GM19467 (cell line): ENCODE data around the gene RASL11B.

ENCODE experiments used
- ATAC-seq: cut with Tn5 transposase; IDR thresholded peaks from one replicate; pipeline ENCODE4 v1.9.1; 2021; ENCODE audit warnings: mild to moderate bottlenecking, moderate library complexity; ENCODE audit not compliant: unreplicated experiment

The RASL11B gene

DNA sequence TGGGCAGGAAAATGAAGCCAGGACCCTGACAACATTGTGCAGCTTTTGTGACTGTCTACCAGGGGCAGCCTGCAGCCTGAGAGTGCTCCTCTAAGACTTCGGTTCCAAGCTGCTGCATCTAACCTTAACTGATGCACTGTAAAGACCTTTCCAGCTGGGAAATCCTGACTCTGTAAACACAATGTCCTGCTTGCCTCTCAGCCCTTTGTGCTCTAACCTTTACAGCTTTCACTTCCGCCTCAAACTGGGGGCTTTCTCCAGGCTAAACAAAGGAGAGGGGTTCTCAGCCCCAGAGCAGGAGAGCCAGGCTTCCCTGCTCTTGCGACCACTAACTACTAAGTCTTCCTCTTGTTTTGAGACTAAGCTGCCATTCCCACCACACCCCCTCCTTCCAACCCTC is 19.3 kb upstream of the RASL11B start:
- ATAC-seq, result no peak

DNA sequence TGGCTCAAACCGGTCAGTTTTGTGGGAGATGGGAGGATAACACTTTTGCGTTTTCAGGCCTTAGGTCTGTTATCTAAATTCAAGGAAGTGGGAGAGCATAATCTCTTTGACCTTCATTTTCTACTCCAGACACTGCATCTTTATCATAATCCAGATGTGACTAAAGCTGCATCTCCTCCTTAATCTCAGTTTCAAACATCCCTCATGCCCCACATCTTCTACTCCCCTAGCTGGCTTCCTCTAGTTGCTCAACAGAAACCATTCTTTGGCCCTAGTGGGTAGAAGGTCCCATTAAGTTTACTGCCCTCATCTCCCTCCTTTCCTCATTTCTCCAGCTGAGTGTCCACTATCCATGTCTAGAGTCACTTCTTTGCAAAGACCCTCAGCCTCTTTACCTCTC is 18.8 kb upstream of the RASL11B start:
- ATAC-seq, result no peak

DNA sequence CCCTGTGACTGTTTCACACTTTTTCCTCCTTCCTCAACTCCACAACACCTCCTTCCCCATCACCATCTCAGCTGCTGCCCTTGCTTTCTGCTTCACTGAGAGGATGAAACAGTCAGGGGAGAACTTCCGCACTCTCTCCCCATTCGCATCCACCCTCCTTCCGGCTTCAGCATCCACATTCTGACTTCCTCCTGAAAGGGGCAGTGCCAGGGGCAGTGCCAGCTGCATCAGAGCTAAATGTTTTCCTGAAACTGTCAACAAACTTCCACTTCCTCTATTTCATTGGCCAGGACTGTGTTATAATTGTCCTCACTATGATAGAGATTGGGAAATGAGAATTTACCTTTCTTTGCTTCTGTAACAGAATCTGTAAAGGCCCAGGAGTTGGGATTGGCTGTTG is 18.2 kb upstream of the RASL11B start:
- no peak for ATAC-seq

DNA sequence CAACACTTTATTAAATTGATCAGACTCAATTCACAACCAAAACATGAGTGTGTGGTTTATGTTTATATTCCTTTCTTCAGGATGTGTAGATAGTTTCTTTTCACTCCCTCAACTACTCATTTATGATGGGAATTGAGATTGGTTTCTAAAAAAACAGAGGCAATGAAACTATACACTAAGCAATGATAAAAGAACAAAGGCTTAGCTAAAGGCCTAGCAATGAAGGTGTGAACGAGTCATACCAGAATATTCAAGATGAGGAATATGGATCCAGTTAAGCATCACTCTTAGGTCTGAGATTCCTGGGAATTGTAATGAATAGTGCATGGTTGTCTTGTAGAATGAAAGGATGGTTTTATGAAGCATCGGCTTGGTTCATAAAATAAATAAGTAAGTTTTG is 17.5 kb upstream of the RASL11B start:
- ATAC-seq, result no peak

DNA sequence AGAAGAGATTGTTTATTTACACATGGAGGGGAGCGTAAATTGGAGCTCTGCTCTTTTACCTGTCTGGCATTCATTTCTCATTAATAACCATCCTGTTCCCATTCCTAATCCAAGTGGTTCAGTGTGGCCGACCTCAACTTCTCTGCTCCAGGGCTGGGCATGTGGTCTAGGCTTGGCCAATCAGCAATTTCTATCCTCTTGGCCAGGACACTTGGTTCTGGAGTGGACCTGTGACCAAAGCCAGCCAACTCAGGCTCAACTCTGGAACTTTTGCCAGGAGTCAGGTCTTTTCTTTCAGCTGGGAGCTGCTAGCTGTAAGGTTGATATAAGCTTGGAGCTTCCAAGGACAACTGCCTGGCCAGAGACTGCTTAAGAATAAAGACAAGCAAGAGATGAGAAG is 15.6 kb upstream of the RASL11B start:
- ATAC-seq, result no peak

DNA sequence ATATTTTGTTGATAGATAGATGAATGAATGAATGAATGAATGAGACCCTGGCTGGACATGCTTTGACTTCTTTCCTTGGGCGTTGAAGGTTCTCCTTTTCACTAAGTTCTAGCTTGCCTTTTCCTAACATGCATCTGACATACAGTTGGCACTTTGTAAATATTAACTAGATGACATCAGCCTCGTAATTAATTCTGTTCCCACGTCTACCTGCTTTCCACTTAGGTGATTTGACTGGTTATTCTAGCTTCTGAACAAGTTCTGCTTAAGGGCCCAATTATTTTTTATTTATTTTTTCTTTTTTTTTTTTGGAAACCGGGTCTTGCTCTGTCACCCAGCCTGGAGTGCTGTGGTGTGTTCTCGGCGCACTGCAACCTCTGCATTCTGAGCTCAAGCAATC is 13.9 kb upstream of the RASL11B start:
- no peak for ATAC-seq

DNA sequence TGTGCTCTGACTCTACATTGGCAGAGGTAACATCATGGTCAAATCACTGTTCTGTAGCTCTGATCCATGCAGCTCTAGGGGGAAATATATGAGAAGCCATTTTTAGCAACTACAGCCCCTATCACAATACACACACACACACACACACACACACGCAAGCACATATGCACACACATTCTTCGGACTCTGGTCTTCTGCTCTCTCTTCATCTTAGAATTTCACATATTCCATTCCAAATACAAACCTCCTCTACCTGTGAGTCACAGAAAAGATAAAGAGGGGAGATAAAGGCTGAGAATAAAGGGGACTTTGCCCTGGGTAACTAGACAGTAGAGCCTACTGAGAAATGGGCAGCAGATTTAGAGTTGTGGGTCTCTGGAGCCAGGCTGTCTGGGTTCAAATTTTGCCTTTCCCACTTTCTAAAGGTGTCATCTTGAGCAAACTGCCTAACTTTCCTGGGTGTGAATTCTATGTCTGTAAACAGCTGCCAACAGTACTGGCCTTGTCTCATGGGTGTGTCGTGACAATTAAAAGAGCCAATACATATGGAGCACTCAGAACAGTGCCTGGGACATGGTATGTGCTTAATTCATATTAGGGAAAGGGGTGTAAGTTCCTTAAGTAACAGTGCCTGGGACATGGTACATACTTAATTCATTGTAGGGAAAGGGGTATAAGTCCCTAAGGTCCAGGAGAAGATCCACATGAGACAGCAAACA is 11.6 kb upstream of the RASL11B start:
- no peak for ATAC-seq

DNA sequence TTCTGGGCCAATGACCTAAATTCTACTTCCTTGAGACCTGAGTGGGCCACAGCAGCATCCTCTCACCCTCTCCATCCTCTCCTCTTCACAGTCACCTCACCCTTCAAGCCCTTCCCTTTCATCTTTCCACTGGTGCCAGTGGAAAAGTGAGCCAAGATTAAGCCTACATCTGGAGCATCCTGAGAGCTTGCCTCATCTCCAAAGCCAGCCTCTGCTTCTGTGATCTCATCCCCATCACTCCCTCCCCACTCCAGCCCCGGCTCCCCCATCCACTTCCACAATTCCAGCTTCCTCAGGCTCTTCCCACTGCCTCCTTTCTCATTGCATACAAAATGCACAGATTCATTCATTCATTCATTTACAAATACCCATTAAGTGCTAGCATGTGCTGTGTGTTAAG is 10.1 kb upstream of the RASL11B start:
- ATAC-seq, result no peak

DNA sequence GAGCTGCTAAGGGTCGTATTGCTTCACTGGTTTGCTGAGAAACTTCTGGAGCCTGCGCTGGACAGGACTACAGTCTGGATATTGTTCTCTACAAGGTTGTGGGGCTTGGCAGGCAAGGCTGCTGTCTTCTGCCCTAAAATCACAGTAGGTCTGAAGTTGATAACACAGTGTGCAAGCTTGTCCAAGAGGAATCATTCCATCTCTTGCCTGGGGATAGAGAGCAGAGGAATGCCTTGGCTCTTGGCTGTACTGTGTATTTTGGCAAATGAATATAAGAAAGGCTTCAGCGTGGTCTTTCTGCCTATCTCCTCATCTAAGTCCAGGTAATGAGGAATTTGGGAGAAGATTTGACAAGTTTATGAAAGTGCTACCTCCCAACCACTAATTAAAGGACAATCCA is 9.4 kb upstream of the RASL11B start:
- no peak for ATAC-seq

DNA sequence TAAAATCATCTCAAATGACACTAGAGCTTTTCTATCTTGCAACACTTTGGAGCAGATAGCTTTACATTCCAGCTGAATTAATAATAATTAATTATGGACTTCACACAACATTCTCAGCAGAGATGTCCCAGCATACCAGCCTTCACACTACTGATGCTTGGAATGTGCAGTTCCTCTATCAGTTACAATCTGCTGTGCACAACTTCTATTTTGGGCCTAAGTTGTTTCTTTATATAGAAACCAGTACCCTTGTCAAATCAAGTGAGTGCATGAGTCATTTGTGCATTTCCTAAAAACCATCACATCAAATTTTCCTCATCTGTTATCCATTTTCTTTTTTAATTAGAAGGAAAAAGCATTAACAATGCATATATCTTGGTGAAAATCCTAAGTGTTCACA is 8.8 kb upstream of the RASL11B start:
- ATAC-seq, result no peak

DNA sequence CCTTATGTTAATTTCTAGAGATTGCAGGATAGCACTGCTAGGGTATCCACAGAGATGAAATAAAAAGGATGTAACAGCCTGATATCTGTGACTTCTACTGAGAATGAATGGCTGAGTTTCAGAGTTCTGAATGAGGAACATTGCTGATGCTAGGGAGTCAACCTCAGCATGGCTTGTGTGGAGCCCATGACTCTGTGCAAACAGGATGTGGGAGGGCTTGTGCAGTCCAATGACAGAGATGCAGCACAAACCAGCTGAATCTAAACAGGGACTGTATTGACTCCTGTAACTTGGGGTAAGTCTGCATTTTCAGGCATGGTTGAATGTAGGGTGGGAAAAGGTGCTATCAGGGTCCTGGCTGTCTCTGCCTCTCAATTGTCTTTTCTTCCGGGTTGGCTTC is 5.3 kb upstream of the RASL11B start:
- no peak for ATAC-seq

DNA sequence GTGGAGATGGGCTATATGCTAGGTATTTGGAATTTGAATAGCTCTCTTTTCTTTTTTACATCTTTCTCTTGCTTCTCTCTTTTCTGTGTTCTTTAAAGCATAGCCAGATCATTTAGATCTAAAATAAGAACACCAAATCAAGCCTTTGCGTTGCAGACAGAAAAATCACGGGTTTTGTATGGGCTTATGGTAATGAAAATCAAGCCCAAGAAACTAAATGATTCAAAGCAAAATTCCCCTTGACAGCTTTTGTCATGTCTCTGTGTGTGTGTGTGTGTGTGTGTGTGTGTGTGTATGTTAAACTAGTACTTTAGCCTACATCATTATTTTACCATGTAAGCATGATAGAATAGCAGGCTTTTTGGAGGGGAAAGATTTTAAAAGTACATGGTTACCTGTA is 1.8 kb upstream of the RASL11B start:
- no peak for ATAC-seq

DNA sequence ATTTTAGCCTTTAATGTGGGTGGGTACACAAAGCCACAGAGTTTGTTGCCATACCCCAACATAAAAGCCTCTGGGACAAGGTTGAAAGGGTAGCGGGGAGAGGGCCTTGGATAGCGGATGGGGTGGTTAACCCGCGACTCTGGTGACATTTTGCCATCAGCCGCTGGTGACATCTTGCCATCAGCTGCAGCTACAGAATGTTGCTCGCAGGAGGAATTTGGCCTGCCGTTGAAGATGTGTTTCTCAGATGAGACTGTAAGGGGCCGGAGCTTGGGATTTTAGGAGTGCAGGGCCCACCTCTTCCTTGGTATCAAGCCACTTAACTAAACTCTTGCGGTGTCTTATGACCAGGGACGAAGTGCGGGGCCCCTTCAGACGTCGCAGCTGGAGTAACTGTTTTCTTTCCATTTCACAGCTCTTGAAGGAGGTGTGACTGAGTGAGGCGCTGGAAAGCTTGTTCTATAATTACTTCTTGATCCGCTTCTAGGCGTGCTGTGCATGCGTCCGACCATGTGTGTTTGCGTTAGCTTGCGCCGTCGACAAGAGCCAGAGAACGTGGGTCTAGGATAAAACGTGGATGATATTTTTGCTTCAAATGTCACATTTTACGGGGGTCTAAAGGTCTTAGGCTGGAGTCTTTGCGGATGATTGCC is 820 bp upstream of the RASL11B start:
- no peak for ATAC-seq

DNA sequence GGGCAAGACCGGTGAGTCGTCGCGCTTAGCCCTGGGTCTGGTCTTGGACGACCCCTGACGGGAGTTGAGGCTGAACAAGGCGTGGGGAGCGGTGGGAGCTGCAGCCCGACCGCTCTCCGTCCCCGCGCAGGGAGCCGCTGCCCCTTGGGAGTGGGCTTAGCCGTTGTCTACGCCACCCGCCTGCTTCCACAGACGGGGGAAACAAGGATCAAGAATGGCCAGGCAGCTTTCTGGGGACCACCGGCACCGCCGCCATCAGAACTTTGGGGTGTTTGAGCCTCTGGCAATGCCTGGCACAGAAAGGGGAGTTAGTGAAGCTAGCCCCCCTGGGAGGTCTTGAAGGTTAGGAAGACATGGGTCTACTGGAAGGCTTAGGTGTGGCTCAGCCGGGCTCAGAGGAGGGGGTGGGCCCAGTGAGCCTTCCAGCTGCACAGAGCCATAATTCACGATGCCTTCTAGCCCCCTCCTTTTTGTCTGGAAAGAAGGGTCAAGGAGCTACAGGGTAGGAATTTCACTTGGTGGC is 583 bp downstream of the RASL11B start:
- no peak for ATAC-seq

DNA sequence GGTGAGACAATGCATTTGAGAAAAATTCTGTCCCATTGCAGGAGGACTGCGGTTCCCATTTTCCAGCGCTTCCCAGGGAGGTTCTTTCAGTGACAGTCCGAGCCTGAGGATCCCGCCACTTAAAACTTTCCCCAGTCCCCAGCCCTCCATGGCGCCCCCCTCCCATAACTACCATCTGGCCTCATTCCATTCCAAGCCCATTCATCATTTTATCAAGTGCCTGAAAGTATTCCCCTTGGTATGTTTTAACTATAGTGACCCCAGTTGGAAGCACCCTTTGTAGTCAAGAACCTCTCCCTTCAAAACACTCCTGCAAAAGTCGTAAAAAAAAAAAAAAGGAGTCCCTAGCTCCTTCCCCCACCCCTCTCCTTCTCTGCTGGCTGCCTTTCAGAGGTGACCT is 1.2 kb downstream of the RASL11B start:
- ATAC-seq, result no peak

DNA sequence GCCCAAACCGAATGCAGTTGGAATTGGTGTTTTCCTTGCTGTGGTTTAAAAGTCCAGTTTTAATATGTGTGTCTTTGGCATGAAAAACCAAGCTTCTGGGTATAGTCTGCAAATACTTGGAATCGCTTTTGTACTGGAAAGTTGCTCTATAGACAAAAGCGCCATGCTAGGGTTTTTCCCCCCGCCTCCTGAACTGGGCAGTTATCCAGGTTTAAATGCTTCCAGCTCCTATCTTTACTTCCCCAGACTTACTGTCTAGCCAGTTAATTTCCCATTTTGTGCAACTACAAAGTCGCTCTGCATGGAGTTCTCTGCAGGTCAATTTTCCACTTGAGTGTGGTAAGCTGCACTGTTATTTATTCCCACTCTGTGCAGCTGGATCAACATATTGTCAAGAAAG is 2.7 kb downstream of the RASL11B start:
- no peak for ATAC-seq

DNA sequence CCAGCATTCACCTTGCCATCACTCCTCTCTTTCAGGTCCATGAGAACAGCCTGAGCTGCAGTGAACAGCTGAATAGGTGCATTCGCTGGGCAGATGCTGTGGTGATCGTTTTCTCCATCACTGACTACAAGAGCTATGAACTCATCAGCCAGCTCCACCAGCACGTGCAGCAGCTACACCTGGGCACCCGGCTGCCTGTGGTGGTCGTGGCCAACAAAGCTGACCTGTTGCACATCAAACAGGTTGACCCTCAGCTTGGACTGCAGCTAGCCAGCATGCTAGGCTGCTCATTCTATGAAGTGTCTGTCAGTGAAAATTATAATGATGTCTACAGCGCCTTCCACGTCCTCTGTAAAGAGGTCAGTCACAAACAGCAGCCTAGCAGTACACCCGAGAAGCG is 3.2 kb downstream of the RASL11B start:
- no peak for ATAC-seq

DNA sequence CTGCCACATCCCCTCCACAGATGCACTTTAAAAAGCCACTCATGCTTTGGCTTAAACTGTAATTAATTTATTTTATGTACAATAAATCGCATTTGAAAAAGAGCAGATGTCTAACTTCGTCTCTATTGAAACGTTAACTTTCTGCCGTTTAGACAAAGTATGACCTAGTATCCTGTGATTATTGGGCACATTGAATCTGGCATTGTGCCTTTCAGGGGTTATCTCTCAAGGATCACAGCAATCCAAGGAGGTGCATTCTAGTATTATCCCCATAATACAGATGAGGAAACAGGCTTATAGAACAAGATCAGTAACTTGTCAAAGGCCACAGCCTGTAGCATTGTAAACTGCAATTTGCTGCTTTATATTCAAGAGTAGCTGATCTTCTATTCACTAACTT is 4.6 kb downstream of the RASL11B start:
- no peak for ATAC-seq

DNA sequence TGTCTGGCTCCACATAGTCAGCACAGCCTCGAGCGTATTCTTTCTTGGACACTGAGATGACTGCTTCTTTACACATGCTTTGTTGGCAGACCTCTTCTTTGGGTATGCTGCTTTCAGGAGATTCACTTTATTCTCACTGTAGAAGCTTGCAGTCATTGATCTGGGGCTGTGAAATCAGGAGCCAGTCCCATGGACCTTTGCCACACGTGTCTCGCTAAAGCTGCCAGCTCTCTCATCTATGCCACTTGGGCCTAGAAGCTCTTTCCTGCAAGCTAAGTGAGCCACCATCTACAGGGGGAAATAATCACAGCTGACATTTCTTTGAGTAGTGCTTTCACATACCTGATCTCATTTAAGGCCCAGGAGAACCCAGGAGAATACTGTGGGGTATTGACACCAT is 5.0 kb downstream of the RASL11B start:
- ATAC-seq, result no peak

DNA sequence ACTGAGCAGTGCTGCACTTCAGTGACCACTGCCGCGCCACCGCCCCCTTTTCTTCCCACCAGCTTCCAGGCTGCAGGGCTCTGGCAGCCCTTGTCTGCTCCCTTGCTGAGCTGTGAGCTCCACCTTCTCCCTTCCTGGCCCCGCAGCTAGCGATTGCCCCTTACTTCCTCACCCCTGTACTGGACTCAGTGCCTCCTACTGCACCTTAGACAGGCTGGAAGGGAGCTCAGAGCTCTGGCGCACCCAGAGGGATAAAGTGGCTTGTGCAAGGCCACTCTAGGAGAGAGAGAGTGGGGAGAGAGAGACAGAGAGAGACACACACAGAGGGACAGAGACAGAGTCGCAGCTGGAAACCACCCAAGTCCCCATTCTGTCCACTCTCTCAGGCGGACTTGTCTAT is 6.0 kb downstream of the RASL11B start:
- ATAC-seq, result no peak

DNA sequence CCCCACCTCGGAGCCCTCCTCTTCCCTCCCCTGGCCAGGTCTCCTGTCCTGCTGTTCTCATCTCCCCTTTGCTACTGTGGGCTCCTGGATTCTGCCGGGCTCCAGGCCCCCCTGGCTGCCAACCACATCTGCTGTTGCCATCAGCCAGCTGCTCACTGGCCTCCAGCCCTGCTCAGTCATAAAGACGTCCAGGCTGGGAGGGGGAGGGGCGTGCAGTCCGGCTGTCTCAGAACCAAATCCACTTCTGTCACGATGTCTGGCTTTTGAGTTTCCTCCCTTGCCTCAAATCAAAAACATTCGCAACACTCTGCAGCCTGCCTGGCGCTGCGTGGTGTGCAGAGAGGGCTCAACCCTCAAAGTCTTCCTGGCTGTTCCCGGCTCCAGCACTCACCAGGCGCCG is 7.1 kb downstream of the RASL11B start:
- no peak for ATAC-seq

DNA sequence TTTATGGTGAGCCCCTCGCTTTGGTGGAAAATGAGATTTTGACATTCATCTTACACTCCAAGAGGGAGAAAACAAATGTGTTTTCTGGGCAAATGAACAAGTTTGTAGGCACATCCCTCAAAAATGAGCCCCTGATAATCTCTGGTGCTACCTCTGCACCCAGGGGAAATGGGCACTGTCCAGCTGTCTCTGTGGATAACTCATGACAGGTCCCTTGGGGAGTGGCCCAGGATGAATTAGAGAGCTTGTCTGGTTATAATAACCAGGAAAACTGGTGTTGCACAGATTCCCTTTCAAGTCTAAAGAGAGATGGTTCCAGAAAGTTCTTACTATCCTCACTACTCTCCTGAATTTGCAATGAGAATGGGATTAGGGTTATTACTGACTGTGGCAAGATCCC is 7.5 kb downstream of the RASL11B start:
- ATAC-seq, result no peak

DNA sequence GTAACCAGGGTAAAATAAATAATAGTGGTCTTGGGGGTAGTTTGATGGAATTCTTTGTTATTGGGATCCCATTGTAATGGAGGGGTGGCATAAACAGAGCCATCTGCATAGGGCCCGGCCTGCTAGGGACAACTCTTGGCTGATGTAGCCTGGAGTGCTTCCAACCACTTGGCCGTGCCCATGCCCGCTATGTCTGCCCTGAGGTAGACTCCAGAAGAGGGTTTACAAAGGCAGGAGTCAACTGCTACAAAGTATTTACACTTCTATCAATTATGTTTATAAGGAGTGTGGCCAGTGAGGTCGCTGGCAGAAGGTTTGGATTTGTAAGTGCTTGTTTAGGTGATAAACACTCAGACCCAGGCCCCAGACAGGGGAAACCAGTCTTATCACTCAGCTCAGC is 8.1 kb downstream of the RASL11B start:
- no peak for ATAC-seq
